GM18907 (cell line): ENCODE results near the gene RBMS3.

Source experiments
- ATAC-seq: cut with Tn5 transposase; IDR thresholded peaks from one replicate; pipeline ENCODE4 v1.9.1; 2021; ENCODE audit warnings: mild to moderate bottlenecking, moderate library complexity; ENCODE audit not compliant: unreplicated experiment

The RBMS3 gene

DNA sequence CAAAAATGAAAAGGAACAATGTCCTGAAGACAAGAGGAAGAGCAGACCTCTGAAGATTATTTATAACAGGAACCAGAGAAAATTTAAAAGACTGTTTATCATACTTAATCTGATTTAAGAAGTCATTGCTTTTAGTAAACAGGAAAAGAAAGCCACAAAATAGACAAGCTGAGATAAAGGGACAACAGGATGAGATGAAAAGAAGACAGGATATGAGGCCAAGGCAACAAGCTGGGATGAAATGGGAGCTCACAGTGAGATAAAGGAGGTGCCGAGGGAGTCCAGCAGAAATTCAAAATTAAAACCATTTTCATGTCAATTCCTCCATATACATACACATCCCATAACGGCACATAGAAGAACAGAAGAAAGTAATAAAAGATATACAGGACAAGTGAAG is 277.0 kb downstream of the RBMS3 start:
- ATAC-seq = no peak

DNA sequence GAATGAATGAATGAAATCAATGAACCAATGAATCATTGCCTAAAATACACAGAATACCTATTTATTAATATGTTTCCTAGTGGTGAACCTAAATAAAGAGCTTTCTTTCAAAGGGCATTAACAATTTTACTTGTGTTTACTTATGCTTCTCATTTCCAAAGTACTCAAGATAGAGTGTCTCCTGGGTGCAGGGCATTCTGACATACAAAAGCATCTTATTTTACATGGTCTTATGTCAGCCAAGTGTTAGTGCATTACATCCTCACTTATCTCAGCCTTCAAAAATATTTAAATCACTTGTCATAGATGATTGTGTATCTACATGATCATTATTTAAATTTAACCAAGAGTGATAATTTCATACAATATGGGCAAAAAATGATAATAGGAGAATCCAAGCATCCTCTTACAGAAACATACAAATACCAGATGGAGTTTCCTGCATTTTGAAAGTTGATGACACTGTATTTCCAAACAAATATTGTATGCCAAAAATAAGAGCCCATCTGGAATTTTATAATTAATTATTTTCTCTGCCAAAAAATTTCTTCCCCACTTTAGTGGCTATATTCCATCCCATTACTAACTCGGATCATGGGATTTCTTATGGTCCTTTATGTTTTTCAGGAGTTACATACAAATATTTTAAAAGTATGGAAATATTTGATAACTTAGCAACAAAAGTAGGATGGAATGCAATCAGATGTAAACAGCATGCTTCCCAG is 279.0 kb downstream of the RBMS3 start:
- ATAC-seq = no peak

DNA sequence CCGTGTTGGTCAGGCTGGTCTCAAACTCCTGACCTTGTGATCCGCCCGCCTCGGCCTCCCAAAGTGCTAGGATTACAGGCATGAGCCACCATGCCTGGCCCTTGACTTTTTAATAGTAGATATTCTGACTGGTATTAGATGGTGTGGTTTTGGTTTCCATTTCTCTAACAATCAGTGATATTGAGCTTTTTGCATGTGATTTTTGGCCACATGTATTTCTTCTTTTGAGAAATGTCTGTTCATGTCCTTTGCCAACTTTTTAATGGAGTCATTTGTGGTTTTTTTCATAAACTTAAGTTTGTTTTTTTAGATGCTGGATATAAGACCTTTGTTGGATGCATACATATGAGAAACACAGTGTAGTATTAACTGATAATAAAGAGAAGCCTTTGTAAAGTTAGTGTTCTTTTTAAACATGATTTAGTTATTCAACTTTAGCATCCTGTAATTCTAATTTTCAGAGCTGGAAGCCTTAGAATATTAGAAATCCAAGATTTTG is 280.8 kb downstream of the RBMS3 start:
- ATAC-seq = no peak

DNA sequence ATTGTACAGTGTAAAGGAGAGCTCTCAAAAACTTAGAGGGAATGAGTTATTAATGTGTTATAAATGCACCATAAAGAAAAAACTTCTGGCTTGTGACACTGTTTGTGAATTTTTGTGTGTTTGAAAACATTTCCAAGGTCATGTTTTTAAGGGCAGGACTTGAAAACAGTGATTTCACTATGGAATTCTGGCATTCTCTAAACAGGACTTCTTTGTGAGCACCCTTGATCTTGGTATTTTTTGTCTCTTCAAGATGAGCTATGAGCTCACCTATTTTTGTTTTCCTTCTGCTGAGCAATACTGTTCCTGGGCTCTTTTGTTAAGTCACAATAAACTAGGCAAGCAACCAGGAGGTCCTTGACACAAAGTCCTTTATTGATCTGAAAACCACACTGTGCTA is 284.4 kb downstream of the RBMS3 start:
- no peak for ATAC-seq

- ATAC-seq = no peak
Measured at GRCh38 chr3:29567501-29567900, 286.6 kb downstream of the RBMS3 start.

GRCh38 chr3:29568355-29568754 is 287.5 kb downstream of the RBMS3 start:
- no peak for ATAC-seq

DNA sequence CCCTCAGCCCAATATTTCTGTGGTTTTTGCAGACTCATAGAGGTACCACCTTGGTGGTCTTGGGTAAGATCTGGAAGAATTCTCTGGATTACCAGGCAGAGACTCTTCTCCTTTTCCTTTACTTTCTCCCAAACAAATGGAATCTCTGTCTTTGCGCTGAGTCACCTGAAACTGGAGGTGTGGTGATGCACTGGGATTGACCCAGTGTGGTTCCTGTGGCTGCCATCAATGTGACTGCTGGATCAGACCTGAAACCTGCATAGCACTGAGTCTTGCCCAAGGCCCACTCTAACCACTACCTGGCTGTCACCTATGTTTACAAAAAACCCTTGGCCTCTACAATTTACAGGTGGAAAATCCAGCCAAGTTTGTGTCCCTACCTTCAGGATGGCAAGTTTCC is 295.3 kb downstream of the RBMS3 start:
- no peak for ATAC-seq

DNA sequence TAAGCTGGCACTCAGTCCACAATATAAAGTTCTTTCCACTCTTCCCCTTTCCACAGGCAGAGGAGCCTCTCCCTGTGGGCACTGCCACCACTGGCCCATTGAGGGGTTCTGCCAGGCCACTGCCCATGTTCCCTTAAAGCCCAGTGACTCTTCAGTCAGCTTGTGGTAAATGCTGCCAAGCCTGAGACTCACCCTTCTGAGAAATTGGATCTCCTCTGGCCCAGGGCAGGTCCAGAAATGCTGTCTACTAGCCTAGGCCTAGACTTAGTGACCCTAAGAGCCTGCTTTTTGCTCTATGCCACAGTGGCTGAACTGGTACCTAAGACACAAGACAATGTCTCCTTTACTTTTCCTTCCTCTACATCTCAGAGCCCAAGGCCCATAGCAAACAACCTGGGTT is 295.8 kb downstream of the RBMS3 start:
- ATAC-seq = no peak

DNA sequence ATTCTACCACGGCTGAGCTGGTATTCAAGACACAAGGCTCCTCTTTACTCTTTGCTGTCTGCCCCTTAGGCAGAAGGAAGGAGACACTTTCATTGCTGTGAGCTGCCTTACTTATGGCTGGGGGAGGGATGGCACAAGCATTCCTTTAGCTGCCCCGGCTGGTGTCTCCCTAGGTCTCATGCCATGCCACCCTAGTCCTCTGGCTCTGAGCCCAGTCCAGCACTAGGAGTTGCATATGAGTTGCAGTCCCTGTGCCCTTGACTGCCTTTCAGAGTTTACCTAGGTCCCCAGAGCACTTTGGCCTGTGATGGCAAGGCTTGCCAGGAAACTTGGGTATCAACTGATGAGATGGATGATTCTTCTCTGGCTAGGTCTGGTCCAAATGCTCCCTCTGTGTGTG is 296.4 kb downstream of the RBMS3 start:
- ATAC-seq = no peak

GRCh38 chr3:29581311-29581710 is 300.4 kb downstream of the RBMS3 start:
- no peak for ATAC-seq

DNA sequence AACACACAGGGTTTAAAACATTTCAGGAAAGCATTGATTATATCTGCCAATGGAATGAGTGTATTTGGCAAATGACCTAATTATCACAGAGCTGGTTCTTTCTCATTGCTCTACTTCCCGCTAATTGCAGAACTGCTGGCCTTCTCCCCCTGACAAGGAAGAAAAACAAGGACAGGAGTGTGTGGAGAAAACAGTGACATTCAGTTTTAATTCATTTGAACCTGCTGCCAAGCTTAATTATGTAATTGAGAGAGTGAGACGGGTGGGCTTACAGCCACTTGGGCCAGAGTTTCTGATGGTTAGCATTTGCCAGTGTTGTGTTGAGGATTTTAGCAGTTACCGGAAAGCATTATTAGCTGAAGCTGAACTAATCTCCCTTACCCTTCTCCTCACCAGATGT is 301.4 kb downstream of the RBMS3 start:
- no peak for ATAC-seq

DNA sequence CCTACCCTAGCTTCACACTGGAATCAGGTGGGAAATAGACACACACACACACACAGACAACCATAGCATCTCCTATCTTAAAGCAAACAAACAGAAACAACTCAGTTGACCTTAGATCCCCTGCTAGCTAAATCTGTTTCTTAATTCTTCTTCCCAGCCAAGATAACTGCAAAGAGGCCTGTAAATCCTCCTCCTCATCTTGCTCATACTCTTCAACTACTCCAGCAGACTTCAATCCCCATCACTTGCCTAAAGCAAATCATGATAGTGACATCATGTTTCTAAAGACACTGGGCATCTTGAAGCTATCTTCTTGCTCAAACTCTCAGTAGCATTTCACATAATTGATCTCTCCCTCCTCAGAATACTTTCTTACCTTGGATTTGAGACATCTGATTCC is 303.0 kb downstream of the RBMS3 start:
- ATAC-seq = no peak

GRCh38 chr3:29585368-29585767 is 304.5 kb downstream of the RBMS3 start:
- ATAC-seq = no peak

- no peak for ATAC-seq
Measured at GRCh38 chr3:29587340-29587739, 306.5 kb downstream of the RBMS3 start.

GRCh38 chr3:29590012-29590411 is 309.1 kb downstream of the RBMS3 start:
- ATAC-seq = no peak

DNA sequence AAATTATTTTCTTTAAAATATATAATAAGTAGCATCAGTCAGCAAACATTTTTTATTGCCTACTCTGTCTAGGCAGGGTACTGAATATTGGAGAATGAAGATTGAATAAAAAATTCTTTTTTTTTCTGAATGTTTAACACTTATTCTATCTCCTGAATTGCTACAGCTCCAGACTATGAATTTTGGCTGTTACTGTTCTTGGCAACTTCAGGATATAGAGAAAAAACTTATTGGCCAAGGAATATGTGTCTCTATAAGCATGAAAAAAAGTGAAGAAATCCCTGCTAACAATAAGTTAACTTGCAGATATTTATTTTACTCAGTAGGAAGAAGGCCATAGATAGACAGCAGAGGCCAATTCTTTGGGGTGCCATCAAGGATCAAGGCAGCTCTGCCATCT is 309.6 kb downstream of the RBMS3 start:
- ATAC-seq = no peak

DNA sequence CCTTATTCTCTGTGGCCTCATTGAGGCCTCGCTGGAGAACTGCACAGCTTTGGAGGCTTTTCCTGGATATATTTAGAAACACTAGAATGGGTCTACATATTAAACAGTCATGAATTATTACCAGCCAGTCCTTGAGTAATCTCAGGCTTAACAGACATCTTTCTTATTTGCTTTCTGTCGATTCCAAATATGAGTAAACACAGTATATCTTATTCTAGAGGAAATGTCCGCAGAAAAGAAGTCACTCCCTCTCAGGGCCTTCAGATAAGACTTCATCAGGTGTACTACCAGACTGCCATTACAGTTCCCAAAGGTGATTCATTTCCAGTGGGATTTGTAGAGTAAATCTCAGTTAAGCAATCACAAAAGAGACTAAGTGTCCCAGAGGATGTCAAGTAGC is 310.7 kb downstream of the RBMS3 start:
- ATAC-seq = no peak

DNA sequence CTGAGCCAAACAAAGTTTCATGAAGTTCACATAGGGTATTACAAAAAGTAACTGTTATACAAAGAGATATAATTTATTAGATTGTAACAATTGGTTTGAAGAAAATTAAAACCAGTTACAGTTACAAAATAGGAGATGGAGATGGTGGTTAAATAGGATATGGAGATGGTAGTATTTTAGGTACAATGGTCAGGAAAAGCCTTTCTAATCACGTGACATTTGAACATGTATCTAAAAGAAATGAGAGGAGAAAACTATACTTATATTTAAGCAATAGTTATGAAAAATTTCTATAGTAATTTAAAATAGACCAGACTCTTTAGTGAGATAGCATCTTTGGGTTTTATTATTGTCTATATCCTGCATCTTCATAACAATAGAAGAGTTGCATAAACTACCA is 312.9 kb downstream of the RBMS3 start:
- ATAC-seq = no peak

GRCh38 chr3:29594261-29594660 is 313.4 kb downstream of the RBMS3 start:
- ATAC-seq = no peak

DNA sequence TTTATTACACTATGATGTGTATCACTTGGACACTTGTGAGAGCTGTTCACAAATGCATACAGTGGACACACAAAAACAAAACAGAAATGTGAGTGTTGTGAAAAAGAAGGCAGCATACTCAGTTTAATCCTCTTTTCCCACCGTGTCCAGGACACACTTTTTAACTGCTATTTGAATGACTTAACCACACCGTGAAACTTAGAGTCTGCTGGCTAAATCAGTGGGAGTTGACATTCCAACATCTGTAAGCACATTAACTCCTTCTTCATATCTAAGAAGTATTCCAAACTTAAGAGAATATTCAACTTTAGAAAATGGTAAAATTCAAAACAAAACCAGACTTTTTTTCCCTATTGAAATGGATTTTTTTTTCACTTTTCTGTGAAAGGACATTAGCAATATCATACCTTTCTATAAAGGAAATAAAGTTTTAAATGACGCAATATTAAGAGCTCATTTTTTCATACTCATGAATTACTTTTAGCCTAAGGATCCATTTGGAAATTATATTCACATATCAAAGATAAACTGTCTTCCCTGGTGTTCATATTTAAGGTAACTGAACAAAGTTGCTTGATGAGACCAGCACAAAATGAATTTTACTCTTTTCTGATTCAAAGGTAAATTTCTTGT is 316.6 kb downstream of the RBMS3 start:
- ATAC-seq = no peak

GRCh38 chr3:29601861-29602585 is 321.2 kb downstream of the RBMS3 start:
- no peak for ATAC-seq

GRCh38 chr3:29605845-29606244 is 325.0 kb downstream of the RBMS3 start:
- ATAC-seq = no peak
